LNCAP (cell line): ENCODE data around the gene WWOX.

Experiments
- CTCF ChIP-seq: fragments of 450-650 bp; IDR thresholded peaks from 2 replicates; pipeline ENCODE4 v1.5.1; 2017; ENCODE audit warnings: mild to moderate bottlenecking

Gene WWOX

DNA sequence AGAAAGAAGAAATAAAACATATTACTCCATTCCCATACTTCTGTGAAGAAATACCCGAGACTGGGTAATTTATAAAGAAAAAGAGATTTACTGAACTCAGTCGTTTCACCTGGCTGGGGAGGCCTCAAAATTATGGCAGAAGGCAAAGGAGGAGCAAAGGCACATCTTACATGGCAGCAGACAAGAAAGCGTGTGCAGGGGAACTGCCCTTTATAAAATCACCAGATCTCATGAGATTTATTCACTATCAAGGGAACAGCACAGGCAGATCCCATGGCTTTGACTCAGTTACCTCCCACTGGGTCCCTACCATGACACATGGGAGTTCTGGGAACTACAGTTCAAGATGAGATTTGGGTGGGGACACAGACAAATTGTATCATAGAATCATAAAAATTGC is 365.4 kb downstream of the WWOX start:
- TF ChIP-seq CTCF, result no peak

DNA sequence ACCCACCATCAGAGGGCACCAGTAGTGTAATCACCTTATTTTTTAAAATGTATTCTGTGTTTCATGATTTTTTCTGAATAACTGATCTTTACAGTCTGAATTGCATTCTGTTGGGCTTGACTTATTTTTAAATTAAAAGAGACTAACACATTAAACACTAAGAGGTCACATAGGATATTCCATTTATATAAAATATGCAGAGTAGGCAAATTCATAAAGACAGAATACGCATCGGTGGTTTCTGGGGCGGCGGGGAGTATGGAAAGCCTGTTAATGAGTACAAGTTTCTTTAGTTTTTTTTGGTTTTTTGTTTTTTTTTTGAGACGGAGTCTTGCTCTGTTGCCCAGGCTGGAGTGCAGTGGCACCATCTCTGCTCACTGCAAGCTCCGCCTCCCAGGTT is 366.3 kb downstream of the WWOX start:
- no peak for TF ChIP-seq CTCF

- no peak for TF ChIP-seq CTCF
These were observed 370.3 kb downstream of the WWOX start for GRCh38 chr16:78469787-78470186.

DNA sequence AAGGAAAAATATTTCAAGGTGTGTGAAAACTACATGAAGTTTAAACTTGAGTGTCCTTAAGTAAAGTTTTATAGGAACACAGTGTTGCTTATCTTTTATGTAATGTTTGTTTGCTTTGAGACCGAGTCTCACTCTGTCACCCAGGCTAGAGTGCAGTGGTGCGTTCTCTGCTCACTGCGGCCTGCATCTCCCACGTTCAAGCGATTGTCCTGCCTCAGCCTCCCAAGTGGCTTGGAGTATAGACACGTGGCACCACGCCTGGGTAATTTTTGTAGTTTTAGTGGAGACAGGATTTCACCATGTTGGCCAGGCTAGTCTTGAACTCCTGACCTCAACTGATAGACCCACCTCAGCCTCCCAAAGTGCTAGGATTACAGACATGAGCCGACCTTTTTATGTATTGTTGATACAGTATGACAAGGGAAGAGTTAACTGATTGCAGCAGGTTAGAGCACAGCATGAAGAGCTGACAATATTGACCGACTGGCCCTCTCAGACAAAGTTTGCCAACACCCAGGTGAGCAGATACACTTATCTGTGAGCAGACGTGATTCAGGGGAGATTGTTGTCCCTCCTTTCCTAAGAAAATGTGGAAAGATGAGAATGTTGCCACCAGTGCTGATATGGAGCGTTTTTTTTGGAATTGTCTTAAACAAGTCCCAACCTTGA is 373.7 kb downstream of the WWOX start:
- TF ChIP-seq CTCF, result no peak

- no peak for TF ChIP-seq CTCF
These were observed 375.3 kb downstream of the WWOX start for GRCh38 chr16:78474762-78475161.

- TF ChIP-seq CTCF, result no peak
These were observed 377.2 kb downstream of the WWOX start for GRCh38 chr16:78476615-78477014.

DNA sequence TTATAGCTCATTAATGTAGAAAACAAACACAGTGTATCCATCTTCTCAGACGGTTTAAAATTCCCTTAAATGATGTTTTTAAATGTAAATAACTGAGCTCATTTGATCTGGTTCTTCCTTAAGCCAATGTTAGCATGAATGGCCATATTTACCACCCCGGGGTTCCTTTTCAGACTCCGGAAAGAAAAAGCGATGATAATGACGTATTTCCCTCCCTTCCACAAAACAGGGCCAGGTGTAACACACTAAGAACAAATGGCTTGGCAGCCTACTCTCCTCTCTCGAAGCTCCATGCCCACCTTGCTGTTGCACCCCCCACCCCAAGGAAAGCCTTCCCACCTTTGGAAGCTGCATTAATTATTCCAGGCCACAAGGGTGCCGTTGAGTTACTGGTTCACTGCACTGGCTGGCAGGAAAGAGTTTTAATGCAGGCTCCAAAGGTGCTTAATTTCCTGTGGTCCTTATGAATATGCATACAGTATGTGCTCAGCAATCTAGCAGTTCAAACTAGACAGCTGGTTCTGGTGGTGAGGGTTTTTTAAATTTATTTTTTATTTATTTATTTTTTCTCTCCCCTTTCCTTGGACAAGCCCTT is 378.9 kb downstream of the WWOX start:
- TF ChIP-seq CTCF, result peak; percentile 48
